ENCODE measurements around the gene DMD.
"Not testable (repeated sequence)": the region's sequence is repeated elsewhere in the genome, so short reads cannot be mapped to it uniquely, and the experiment has no call there.

Gene DMD

DNA sequence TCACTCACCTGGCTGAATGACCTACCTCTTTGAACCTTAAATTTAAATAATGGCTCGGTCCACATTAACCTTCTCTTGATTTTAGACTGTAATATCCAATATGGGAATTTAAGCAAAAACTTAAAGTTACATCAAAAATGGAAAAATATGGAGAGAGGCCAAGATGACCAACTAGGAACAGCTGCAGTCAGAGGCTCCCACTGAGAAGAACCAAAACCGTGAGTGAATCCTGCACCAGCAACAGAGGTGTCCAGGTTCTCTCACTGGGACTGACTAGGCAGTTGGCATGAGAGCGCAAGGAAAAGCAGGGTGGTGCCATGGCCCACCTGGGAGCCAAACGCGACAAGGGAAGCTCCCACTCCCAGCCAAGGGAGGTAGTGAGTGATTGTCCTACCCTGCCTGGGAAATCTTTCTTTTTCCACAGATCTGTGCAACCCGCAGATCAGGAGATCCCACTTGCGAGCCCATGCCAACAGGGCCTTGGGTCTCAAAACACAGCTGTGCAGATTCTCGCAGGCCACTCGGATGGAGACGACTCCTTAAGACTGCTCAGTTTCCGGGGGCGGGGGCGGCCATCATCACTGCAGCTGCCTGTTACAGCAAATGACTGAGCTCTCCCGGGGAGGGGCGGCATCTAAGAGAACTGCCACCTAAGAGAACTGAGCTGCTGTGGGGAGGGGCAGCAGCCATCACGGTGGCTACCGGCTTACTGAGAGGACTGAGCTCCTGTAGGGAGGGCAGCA lies 343.4 kb downstream of the DMD start:
- DNase-seq (ENCODE audit: low read depth in 4 of 4, low spot score in 1 of 4): no peak

DNA sequence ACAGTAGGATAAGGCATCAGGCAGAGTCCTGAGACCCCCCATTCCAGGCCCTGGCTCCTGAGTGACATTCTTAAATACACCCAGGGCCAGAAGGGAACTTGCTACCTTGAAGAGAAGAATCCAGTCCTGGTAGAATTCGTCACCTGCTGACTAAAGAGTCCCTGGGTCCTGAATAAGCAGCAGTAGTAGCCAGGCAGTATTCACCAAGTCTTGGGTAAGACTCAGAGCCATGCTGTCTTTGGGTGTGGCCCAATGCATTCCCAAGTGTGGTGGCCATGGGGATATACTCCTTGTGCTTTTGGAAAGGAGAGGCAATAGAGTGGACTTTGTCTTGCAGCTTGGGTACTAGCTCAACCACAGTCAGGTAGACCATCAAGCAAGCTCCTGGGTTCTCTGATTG lies 359.1 kb downstream of the DMD start:
- no peak for DNase-seq (ENCODE audit: low read depth in 4 of 4, low spot score in 1 of 4)

DNA sequence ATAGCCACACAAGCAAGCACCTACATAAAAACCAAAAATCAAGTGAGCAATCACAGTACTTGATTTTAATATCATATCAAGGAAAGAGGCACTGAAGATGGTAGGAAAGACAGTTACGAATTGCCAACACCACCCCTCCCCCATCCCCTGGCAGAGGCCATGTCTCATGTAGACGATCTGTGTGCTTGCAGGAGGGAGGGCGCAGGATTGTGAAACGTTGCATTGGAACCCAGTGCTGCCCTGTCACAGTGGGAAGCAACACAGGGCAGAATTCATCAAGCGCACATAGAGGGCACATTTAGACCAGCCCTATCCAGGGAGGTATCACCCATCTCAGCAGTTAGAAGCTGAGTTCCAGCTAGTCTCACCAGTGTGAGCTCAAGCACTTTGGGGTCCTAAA lies 359.8 kb downstream of the DMD start:
- no peak for DNase-seq (ENCODE audit: low read depth in 4 of 4, low spot score in 1 of 4)

DNA sequence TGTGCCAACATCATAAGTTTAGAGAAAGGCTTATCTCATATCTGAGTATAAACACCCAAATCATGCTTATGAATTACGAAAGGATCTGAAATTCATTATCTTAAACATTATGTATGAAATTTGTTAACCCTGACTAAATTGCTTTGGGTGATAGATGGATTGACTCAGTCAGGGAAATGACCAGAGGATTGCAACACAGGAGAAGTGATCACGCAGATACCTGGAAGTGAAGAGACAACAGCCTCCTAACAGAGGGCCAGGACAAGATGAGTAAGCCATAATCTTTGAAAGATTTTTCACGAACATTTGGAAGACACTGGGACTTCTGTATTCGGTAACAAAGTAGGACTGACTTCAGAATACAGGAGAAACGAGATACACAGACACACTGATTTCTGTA lies 363.4 kb downstream of the DMD start:
- DNase-seq (ENCODE audit: low read depth in 4 of 4, low spot score in 1 of 4): no peak

DNA sequence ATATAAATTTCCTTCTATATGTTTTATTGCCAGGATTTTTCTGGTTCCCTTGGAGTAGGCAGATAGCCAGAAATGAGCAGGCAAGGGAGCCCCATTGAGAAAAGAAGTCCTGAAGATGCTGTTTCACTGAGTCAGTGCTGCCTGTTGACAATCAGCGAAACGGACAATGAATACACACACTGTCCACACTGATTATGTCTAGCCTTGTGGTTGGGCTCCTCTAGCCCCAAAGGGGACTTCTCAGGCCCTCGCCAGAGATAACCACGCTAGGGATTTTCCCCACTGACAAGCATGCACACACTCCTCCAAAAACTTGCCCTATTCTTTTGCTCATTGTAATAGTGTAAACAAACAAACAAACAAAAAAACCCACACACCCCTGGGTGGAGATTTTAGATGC lies 369.3 kb downstream of the DMD start:
- no peak for DNase-seq (ENCODE audit: low read depth in 4 of 4, low spot score in 1 of 4)

- no peak for DNase-seq (ENCODE audit: low read depth in 4 of 4, low spot score in 1 of 4)
Observed at GRCh38 chrX:32839781-32840180, 371.6 kb downstream of the DMD start.

DNA sequence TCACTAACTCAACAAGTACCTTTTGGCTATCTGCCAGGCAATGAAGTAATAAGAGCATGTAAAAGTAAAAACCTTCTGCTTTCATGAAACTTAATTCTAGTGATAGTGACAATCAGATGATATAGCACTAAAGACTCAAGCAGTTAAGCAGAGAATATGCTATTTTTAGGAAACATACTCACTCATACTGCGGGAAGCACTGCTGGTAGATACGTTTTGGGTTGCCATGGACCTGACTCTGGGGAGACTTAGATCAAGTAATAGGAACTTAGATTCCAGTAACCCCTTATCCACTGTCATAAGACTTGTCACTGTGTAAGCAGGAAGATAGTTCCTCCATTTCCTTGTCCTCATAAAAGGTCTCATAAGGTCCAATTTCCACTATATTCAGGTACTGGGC lies 386.3 kb downstream of the DMD start:
- no peak for DNase-seq (ENCODE audit: low read depth in 4 of 4, low spot score in 1 of 4)

GRCh38 chrX:32804034-32804433 lies 407.3 kb downstream of the DMD start:
- no peak for DNase-seq (ENCODE audit: low read depth in 4 of 4, low spot score in 1 of 4)

DNA sequence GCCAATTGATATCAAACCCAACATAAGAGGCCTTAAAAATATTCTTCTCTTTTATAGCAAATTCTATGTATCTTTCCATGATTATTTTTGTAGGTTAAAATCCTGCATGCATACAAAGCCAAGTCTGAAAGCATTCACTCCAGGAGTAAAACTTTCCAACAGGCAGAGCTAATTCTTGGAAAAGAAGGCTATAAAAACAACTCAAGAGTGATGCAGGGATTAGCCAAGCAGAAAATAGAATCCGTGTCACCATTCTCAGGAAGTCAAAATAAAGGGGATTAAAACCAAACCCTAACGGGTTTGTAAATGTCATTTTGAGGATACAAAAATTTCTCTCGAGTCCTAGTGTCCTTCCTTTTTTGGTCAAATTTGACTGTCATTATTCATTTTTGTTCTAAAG lies 412.4 kb downstream of the DMD start:
- no peak for DNase-seq (ENCODE audit: low read depth in 4 of 4, low spot score in 1 of 4)

- no peak for DNase-seq (ENCODE audit: low read depth in 4 of 4, low spot score in 1 of 4)
Observed at GRCh38 chrX:32788936-32789335, 422.4 kb downstream of the DMD start.

DNA sequence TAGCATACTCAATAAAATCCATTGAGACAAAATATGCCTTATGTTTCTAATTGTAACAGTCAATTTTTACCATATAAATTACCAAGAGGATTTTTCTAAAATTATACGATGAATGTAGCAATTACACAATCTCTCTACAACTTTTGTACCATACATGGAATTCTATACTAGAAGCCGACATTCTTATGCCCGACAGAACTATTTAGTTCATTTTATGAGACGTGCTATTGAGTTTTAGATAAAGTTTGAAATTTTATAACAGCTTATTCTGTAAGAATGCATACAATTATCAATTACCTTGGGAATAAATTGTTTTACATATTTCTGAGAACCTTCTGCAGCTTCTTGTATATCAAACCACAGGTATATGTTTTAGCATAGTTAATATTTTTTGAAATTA lies 431.2 kb downstream of the DMD start:
- no peak for DNase-seq (ENCODE audit: low read depth in 4 of 4, low spot score in 1 of 4)

- no peak for DNase-seq (ENCODE audit: low read depth in 4 of 4, low spot score in 1 of 4)
Observed at GRCh38 chrX:32778965-32779364, 432.4 kb downstream of the DMD start.

GRCh38 chrX:32774966-32775365 lies 436.4 kb downstream of the DMD start:
- no peak for DNase-seq (ENCODE audit: low read depth in 4 of 4, low spot score in 1 of 4)

- DNase-seq (ENCODE audit: low read depth in 4 of 4, low spot score in 1 of 4): no peak
Observed at GRCh38 chrX:32749070-32749469, 462.3 kb downstream of the DMD start.

DNA sequence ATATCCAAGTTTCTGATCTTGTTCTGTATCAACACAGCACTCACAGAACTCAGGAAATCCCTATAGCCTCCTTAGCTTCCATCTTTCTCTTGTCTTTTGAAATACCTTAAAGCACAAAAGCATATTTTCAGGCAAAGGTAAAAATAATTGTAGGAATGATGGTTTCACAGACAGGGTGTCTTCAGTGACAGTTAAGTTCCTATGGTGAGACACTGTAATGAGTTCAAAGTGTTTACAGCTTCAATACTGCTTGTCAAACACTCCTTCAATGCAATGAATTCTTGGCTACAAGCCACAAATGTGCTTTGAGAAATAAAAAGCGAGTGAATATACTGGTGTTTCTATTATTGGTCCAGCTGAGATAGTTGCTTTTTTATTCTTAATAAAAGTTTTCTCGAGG lies 466.0 kb downstream of the DMD start:
- DNase-seq (ENCODE audit: low read depth in 4 of 4, low spot score in 1 of 4): no peak

DNA sequence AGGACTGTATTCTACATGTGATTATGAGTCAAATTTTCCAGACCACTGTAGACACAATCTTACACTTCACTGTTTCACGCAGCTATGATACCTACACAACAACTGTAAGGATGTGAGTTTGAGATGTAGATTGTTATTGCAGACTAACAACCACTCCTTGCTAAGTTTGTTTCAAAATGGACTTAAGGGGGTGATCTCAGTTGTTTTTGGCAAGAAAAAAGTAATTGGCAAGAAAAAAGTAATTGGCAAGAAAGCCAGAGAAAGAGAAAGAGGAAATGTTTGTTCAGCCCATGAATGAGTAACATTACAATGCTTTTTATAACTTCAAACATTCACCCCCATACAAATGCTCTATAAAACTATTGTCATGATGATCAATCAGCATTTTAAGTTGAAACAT lies 466.4 kb downstream of the DMD start:
- no peak for DNase-seq (ENCODE audit: low read depth in 4 of 4, low spot score in 1 of 4)

GRCh38 chrX:32741910-32742309 lies 469.4 kb downstream of the DMD start:
- no peak for DNase-seq (ENCODE audit: low read depth in 4 of 4, low spot score in 1 of 4)

GRCh38 chrX:32708542-32708941 lies 502.8 kb downstream of the DMD start:
- DNase-seq (ENCODE audit: low read depth in 4 of 4, low spot score in 1 of 4): no peak

- DNase-seq (ENCODE audit: low read depth in 4 of 4, low spot score in 1 of 4): not testable (repeated sequence)
Observed at GRCh38 chrX:32705385-32705784, 506.0 kb downstream of the DMD start.

DNA sequence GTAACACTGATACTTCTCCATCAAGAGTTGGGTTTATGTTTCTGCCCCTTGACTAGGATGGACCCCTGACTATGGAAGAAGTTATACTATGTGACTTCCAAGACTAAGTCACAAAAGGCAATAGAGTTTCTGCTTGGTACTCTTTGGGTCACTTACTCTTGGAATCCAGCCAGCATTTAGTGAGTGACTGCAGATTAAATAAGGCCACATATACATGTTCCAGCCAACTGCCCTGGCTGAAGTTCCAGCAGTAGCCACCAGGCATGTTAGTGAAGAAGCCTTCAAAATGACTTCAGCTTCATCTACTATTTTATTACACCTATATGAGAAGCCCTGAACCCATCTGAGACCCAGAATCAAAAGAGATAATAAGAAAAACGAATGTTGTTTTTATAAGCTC lies 524.0 kb downstream of the DMD start:
- DNase-seq (ENCODE audit: low read depth in 4 of 4, low spot score in 1 of 4): no peak

GRCh38 chrX:32678487-32678886 lies 532.9 kb downstream of the DMD start:
- DNase-seq (ENCODE audit: low read depth in 4 of 4, low spot score in 1 of 4): no peak

GRCh38 chrX:32673193-32673592 lies 538.2 kb downstream of the DMD start:
- DNase-seq (ENCODE audit: low read depth in 4 of 4, low spot score in 1 of 4): no peak

DNA sequence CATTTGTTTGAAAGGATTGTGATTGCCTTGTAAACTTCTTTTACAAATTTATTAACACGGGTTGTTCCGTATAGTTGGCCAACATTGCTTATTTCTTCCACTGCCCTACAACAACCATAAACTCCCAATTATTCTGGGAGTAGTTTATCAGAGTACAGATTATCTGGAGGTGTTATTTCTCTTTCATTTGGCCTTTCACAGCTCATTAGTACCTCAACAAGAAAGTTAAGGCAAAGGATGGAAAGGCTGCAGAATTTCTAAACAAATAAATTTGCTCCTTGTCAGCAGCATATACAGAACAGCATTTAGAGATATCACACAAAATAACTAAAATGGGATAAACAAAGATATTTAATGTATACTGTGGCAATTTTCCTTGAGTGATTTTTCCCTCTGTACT lies 548.8 kb downstream of the DMD start:
- DNase-seq (ENCODE audit: low read depth in 4 of 4, low spot score in 1 of 4): no peak
